ENCODE measurements around the gene FAM131B.

The FAM131B gene

GRCh38 chr7:143368387-143368786 lies 5.9 kb upstream of the FAM131B start:
- intact Hi-C loops (cut with DNase I), result no loop called here
- DNase-seq, result no peak

- intact Hi-C loops (cut with DNase I), result no loop called here
- no peak for DNase-seq
Observed at GRCh38 chr7:143367972-143368371, 5.5 kb upstream of the FAM131B start.

- intact Hi-C loops (cut with DNase I), result no loop called here
- peak in 1 of 42 donors; percentile 34 for DNase-seq
Observed at GRCh38 chr7:143363016-143363937, 764 bp upstream of the FAM131B start.

- DNase-seq, result peak in 18 of 42 donors; percentile 28 to 69 (median 47)
- intact Hi-C loops (cut with DNase I), result no loop called here
Observed at GRCh38 chr7:143361552-143362130, 872 bp downstream of the FAM131B start.

- DNase-seq, result peak in 35 of 42 donors; percentile 36 to 89 (median 64)
- intact Hi-C loops (cut with DNase I), result no loop called here
Observed at GRCh38 chr7:143360788-143361551, 1.5 kb downstream of the FAM131B start.

- intact Hi-C loops (cut with DNase I), result no loop called here
- no peak for DNase-seq
Observed at GRCh38 chr7:143359771-143360353, 2.7 kb downstream of the FAM131B start.

GRCh38 chr7:143358626-143359025 lies 3.9 kb downstream of the FAM131B start:
- DNase-seq, result no peak
- intact Hi-C loops (cut with DNase I), result no loop called here

GRCh38 chr7:143356414-143357050 lies 6.0 kb downstream of the FAM131B start:
- DNase-seq, result no peak
- intact Hi-C loops (cut with DNase I), result no loop called here

GRCh38 chr7:143355450-143356385 lies 6.8 kb downstream of the FAM131B start:
- DNase-seq, result peak in 1 of 42 donors; percentile 37
- intact Hi-C loops (cut with DNase I), result no loop called here

- no peak for DNase-seq
- intact Hi-C loops (cut with DNase I), result no loop called here
Observed at GRCh38 chr7:143354965-143355364, 7.5 kb downstream of the FAM131B start.

- intact Hi-C loops (cut with DNase I), result no loop called here
Observed at GRCh38 chr7:143354376-143354775, 8.1 kb downstream of the FAM131B start.

GRCh38 chr7:143352531-143353002 lies 9.9 kb downstream of the FAM131B start:
- DNase-seq, result no peak
- intact Hi-C loops (cut with DNase I), result no loop called here

More at GRCh38 chr7:143354376-143354775, 8.1 kb downstream of the FAM131B start:
- no peak for DNase-seq

- intact Hi-C loops (cut with DNase I), result no loop called here
- no peak for DNase-seq
Observed at GRCh38 chr7:143351574-143351973, 10.9 kb downstream of the FAM131B start.

GRCh38 chr7:143351060-143351459 lies 11.5 kb downstream of the FAM131B start:
- intact Hi-C loops (cut with DNase I), result no loop called here
- DNase-seq, result peak in 18 of 42 donors; percentile 32 to 72 (median 51)

- intact Hi-C loops (cut with DNase I), result no loop called here
- no peak for DNase-seq
Observed at GRCh38 chr7:143347950-143348349, 14.6 kb downstream of the FAM131B start.

- DNase-seq, result no peak
- intact Hi-C loops (cut with DNase I), result no loop called here
Observed at GRCh38 chr7:143346018-143346417, 16.5 kb downstream of the FAM131B start.

- intact Hi-C loops (cut with DNase I), result no loop called here
- DNase-seq, result peak in 23 of 42 donors; percentile 17 to 66 (median 50)
Observed at GRCh38 chr7:143345428-143345900, 17.0 kb downstream of the FAM131B start.

All from head of caudate nucleus (tissue), 42 donors.